RWPE2 (cell line): ENCODE results near the gene ATRN.
A peak's percentile ranks its signal among the peaks of the same experiment; 100 is the strongest.

Source experiments
- ATAC-seq: fragments of 200-7000 bp; cut with Tn5 transposase; 3 replicates; pipeline ENCODE4 v1.9.1; 2021; ENCODE audit warnings: low read depth
- DNase-seq: peaks from one replicate; pipeline ENCODE4 v3.0.0-alpha.2; 2020; ENCODE audit warnings: low spot score
- H3K27ac ChIP-seq: fragments of 450-650 bp; 2 replicates; pipeline ENCODE4 v1.5.1; 2017; ENCODE audit warnings: mild to moderate bottlenecking; ENCODE audit not compliant: poor library complexity, severe bottlenecking
- H3K27me3 ChIP-seq: fragments of 250-450 bp; sonication (Bioruptor Pico); 2 replicates; pipeline ENCODE4 v1.5.1; 2021; ENCODE audit warnings: mild to moderate bottlenecking, moderate library complexity; ENCODE audit not compliant: insufficient read depth, poor library complexity, severe bottlenecking
- H3K36me3 ChIP-seq: fragments of 250-450 bp; sonication (Bioruptor Pico); 2 replicates; pipeline ENCODE4 v1.5.1; 2020; ENCODE audit warnings: low read depth, mild to moderate bottlenecking, moderate library complexity
- H3K4me1 ChIP-seq: fragments of 250-450 bp; sonication (Bioruptor Pico); 2 replicates; pipeline ENCODE4 v1.5.1; 2021; ENCODE audit warnings: mild to moderate bottlenecking, moderate library complexity; ENCODE audit not compliant: insufficient read depth, poor library complexity, severe bottlenecking
- H3K4me3 ChIP-seq: fragments of 250-450 bp; sonication (Bioruptor Pico); 2 replicates; pipeline ENCODE4 v1.5.1; 2021; ENCODE audit warnings: mild to moderate bottlenecking, moderate library complexity; ENCODE audit not compliant: severe bottlenecking
- H3K9me3 ChIP-seq: fragments of 250-450 bp; sonication (Bioruptor Pico); 2 replicates; pipeline ENCODE4 v1.5.1; 2021; ENCODE audit warnings: mild to moderate bottlenecking, moderate library complexity; ENCODE audit not compliant: severe bottlenecking
- CTCF ChIP-seq: fragments of 450-650 bp; IDR thresholded peaks from one replicate; pipeline ENCODE4 v1.5.1; 2017; ENCODE audit warnings: mild to moderate bottlenecking, moderate library complexity; ENCODE audit not compliant: poor library complexity, severe bottlenecking

The ATRN gene

GRCh38 chr20:3479759-3480615, 9.2 kb downstream of the ATRN start:
- no peak overlapping the region for H3K4me3 ChIP-seq
- TF ChIP-seq CTCF, result no peak
- no peaks in the 10 kb centered on the region for H3K27me3 ChIP-seq
- DNase-seq, result no peak
- H3K9me3 ChIP-seq, result no peaks in the 10 kb centered on the region
- no peaks in the 10 kb centered on the region for H3K36me3 ChIP-seq
- no peak for ATAC-seq
- H3K27ac ChIP-seq, result no peak overlapping the region
- peaks cover 11% of the 10 kb centered on the region for H3K4me1 ChIP-seq

GRCh38 chr20:3483309-3483708, 12.5 kb downstream of the ATRN start:
- no peak overlapping the region for H3K4me3 ChIP-seq
- no peaks in the 10 kb centered on the region for H3K27me3 ChIP-seq
- no peaks in the 10 kb centered on the region for H3K36me3 ChIP-seq
- H3K9me3 ChIP-seq, result peaks cover 9% of the 10 kb centered on the region
- TF ChIP-seq CTCF, result no peak
- ATAC-seq (no peak), DNase-seq (no peak)
- H3K4me1 ChIP-seq, result peaks cover 11% of the 10 kb centered on the region
- H3K27ac ChIP-seq, result peak overlapping the region; percentile 44

- DNase-seq, result no peak
Observed at GRCh38 chr20:3483784-3484183, 13.0 kb downstream of the ATRN start.

GRCh38 chr20:3485913-3486312, 15.1 kb downstream of the ATRN start:
- H3K27me3 ChIP-seq, result no peaks in the 10 kb centered on the region
- peaks cover 9% of the 10 kb centered on the region for H3K9me3 ChIP-seq
- TF ChIP-seq CTCF, result no peak
- no peak overlapping the region for H3K27ac ChIP-seq
- H3K36me3 ChIP-seq, result no peaks in the 10 kb centered on the region
- DNase-seq (no peak), ATAC-seq (no peak)
- H3K4me1 ChIP-seq, result peaks cover 11% of the 10 kb centered on the region
- H3K4me3 ChIP-seq, result no peak overlapping the region

More at GRCh38 chr20:3483784-3484183, 13.0 kb downstream of the ATRN start:
- no peaks in the 10 kb centered on the region for H3K36me3 ChIP-seq
- ATAC-seq, result peak; percentile 55; the same call in 1 of the 3 replicates
- H3K27ac ChIP-seq, result peak overlapping the region; percentile 44
- no peaks in the 10 kb centered on the region for H3K27me3 ChIP-seq
- no peak for TF ChIP-seq CTCF
- no peak overlapping the region for H3K4me3 ChIP-seq
- H3K9me3 ChIP-seq, result peaks cover 9% of the 10 kb centered on the region
- H3K4me1 ChIP-seq, result peaks cover 11% of the 10 kb centered on the region

- Histone ChIP-seq H3K27ac (no peak overlapping the region), H3K36me3 (no peaks in the 10 kb centered on the region), H3K4me1 (peaks cover 11% of the 10 kb centered on the region), H3K4me3 (no peak overlapping the region), H3K27me3 (no peaks in the 10 kb centered on the region), H3K9me3 (peaks cover 9% of the 10 kb centered on the region)
- no peak for TF ChIP-seq CTCF
- ATAC-seq (no peak), DNase-seq (no peak)
Observed at GRCh38 chr20:3486850-3487249, 16.0 kb downstream of the ATRN start.
